K562 (cell line): Measurements from ENCODE around the gene CAMK1D. TPM values are rescaled to one million over a fixed set of nuclear protein-coding genes. Genes with fewer than 3 reads are reported as not detected.

Experiments
- ATAC-seq: fragments of 200-7000 bp; cut with Tn5 transposase; 3 replicates; pipeline ENCODE4 v1.9.1; 2020; ENCODE audit warnings: moderate library complexity
- BruUV-seq: library from RNA; stranded (reverse); fragments of 400-500 nt; replicated peaks from 2 replicates; lab custom pipeline; 2021; lab: Mats Ljungman, UMichigan
- CTCF ChIA-PET: fragments of 300-600 bp; formaldehyde crosslinking; extraction: SDS; loops from one replicate; lab custom pipeline; 2021; ENCODE audit warnings: low intra/inter-chr PET ratio; lab: Yijun Ruan, JAX
- POLR2A ChIA-PET: fragments of 300-600, 350-650 bp; sonication (Branson Sonifier 250); formaldehyde crosslinking; extraction: SDS; loops from one replicate; lab custom pipeline; 2021; ENCODE audit warnings: antibody characterized with exemption, inconsistent platforms; lab: Yijun Ruan, JAX
- DNase-seq, 4 experiments: peaks; one replicate each; pipeline versions ENCODE4 v3.0.0 to v3.0.0-alpha.2; 2011 to 2018; ENCODE audit warnings: low spot score in 3 of 4, mixed read lengths in 3 of 4; ENCODE audit errors: extremely low read depth in 1 of 4
- FAIRE-seq: peaks from 2 replicates; lab custom pipeline; 2011; peaks lifted over from hg19 to GRCh38; lab: Jason Lieb, UNC
- H2AFZ ChIP-seq: 2 replicates; pipeline ENCODE4 v1.6.0; 2011; ENCODE audit warnings: low read depth, low read length, control low read depth, inconsistent platforms
- H3K27ac ChIP-seq: fragments of 200-600 bp; 3 replicates; pipeline ENCODE4 v1.8.0; 2011; ENCODE audit warnings: low read depth, mild to moderate bottlenecking, control low read depth, inconsistent platforms, low read length, moderate library complexity, mixed read lengths; ENCODE audit errors: extremely low read depth
- H3K27me3 ChIP-seq, 2 experiments: fragments of 300-600 bp in 1 of 2; 2 replicates in 1 of 2; 3 replicates in 1 of 2; pipeline versions ENCODE4 v1.6.0 to v1.8.0; 2011; ENCODE audit warnings: inconsistent platforms in 2 of 2, low read length in 2 of 2, mild to moderate bottlenecking in 1 of 2, mixed read lengths in 1 of 2, moderate library complexity in 1 of 2; ENCODE audit not compliant: control insufficient read depth in 2 of 2, insufficient read depth in 2 of 2
- H3K36me3 ChIP-seq: fragments of 300-600 bp; 3 replicates; pipeline ENCODE4 v1.8.0; 2011; ENCODE audit warnings: mild to moderate bottlenecking, low read length, inconsistent platforms; ENCODE audit not compliant: control insufficient read depth, insufficient read depth
- H3K4me1 ChIP-seq, 2 experiments: fragments of 200-600 bp in 1 of 2; replicated peaks in 1 of 2; 2 replicates in 1 of 2; 3 replicates in 1 of 2; pipeline versions ENCODE4 v1.5.1 to v1.8.0; 2011; ENCODE audit warnings: inconsistent platforms in 2 of 2, low read length in 2 of 2, mild to moderate bottlenecking in 1 of 2, mixed read lengths in 1 of 2, moderate library complexity in 1 of 2; ENCODE audit not compliant: control insufficient read depth in 2 of 2, insufficient read depth in 2 of 2
- H3K4me2 ChIP-seq: 2 replicates; pipeline ENCODE4 v1.6.1; 2011; ENCODE audit warnings: low read length, control low read depth, inconsistent platforms, mixed read lengths; ENCODE audit not compliant: insufficient read depth
- H3K4me3 ChIP-seq: fragments of 200-600 bp; sonication (generic), shearing (Covaris generic); 2 replicates; pipeline ENCODE4 v1.5.1; 2016; ENCODE audit warnings: control low read depth, inconsistent platforms
- H3K79me2 ChIP-seq: fragments of 200-600 bp; 3 replicates; pipeline ENCODE4 v1.8.0; 2011; ENCODE audit warnings: low read length, inconsistent platforms; ENCODE audit not compliant: control insufficient read depth, insufficient read depth
- H3K9ac ChIP-seq, 2 experiments: 2 replicates each; pipeline versions ENCODE4 v1.6.0 to v1.6.1; 2011; ENCODE audit warnings: low read depth in 2 of 2, low read length in 2 of 2, control low read depth in 1 of 2, inconsistent platforms in 1 of 2, mild to moderate bottlenecking in 1 of 2, mixed read lengths in 1 of 2; ENCODE audit not compliant: insufficient read depth in 1 of 2
- H3K9me1 ChIP-seq: one replicate; pipeline ENCODE4 v1.6.0; 2011; ENCODE audit warnings: inconsistent platforms, mild to moderate bottlenecking, low read length, moderate library complexity; ENCODE audit not compliant: control insufficient read depth, insufficient read depth
- H3K9me3 ChIP-seq: replicated peaks from 2 replicates; pipeline ENCODE4 v1.5.1; 2011; ENCODE audit warnings: low read depth, low read length, inconsistent platforms; ENCODE audit not compliant: control insufficient read depth, insufficient read depth
- H4K20me1 ChIP-seq: replicated peaks from 2 replicates; pipeline ENCODE4 v1.6.1; 2011; ENCODE audit warnings: low read length, inconsistent platforms, mixed read lengths; ENCODE audit not compliant: control insufficient read depth, insufficient read depth
- E2F3 ChIP-seq: fragments of 250-450 bp; sonication (Bioruptor Pico); IDR thresholded peaks from 2 replicates; pipeline ENCODE4 v1.4.0; 2020; ENCODE audit warnings: mild to moderate bottlenecking
- MXI1 ChIP-seq: IDR thresholded peaks from 2 replicates; pipeline ENCODE4 v1.6.1; 2011; ENCODE audit warnings: low read depth, mild to moderate bottlenecking, improper control_type of control experiment, low read length
- NR3C1 ChIP-seq: sonication (generic); formaldehyde crosslinking; IDR thresholded peaks from 2 replicates; pipeline ENCODE4 v1.8.1; 2022; ENCODE audit warnings: missing genetic modification reagents
- NRF1 ChIP-seq, 2 experiments: fragments of 450-650 bp; IDR thresholded peaks in 1 of 2; conservative IDR thresholded peaks in 1 of 2; 2 replicates each; pipeline ENCODE4 v1.6.1; 2014; ENCODE audit warnings: mild to moderate bottlenecking in 2 of 2
- POLR2B ChIP-seq: fragments of 450-650 bp; IDR thresholded peaks from 2 replicates; pipeline ENCODE4 v1.6.1; 2018; ENCODE audit warnings: low read depth; ENCODE audit not compliant: partially characterized antibody
- ZNF165 ChIP-seq: fragments of 250-450 bp; sonication (Bioruptor Pico); IDR thresholded peaks from 2 replicates; pipeline ENCODE4 v1.4.0; 2020; ENCODE audit warnings: borderline replicate concordance
- ZNF695 ChIP-seq: fragments of 450-650 bp; formaldehyde crosslinking; IDR thresholded peaks from 2 replicates; pipeline ENCODE4 v1.4.0; 2020; ENCODE audit warnings: mild to moderate bottlenecking, moderate library complexity
- ZNF766 ChIP-seq: fragments of 200-800 bp; sonication (Bioruptor generic); conservative IDR thresholded peaks from 2 replicates; pipeline ENCODE4 v1.6.1; 2016; ENCODE audit warnings: missing genetic modification characterization, missing compliant biosample characterization
- WGBS: fragments of 100-300 bp; shearing (Covaris generic); methylation state at CpG from one replicate; pipeline ENCODE4 v1.1.6; 2016; ENCODE audit warnings: low coverage, mixed read lengths; ENCODE audit not compliant: insufficient coverage; ENCODE audit errors: missing lambda C conversion rate; 5-methylcytosine and 5-hydroxymethylcytosine counted together
- in situ Hi-C: fragments of 300-500 bp; cut with MboI; formaldehyde crosslinking; loops from 4 replicates; pipeline ENCODE4 v1.15.0; 2018; ENCODE audit warnings: inconsistent platforms, mixed read lengths
- intact Hi-C: fragments of 100-400 bp; cut with micrococcal nuclease; formaldehyde crosslinking; loops from 2 replicates; pipeline ENCODE4 v1.14.2; 2022
- polyA plus RNA-seq, 8 experiments: library from polyadenylated mRNA; depleted of rRNA in 4 of 8; stranded (reverse) in 5 of 8; unstranded in 3 of 8; fragments of >200 nt; fragmentation: Nextera tagmentation in 2 of 8; fragmentation: Illumina TruSeq in 1 of 8; extraction: Ambion mirVana in 2 of 8; extraction: Trizol in 1 of 8; gene quantifications; 2 replicates each; pipeline versions ENCODE4 v1.2.1 to v1.2.3, GENCODE V29; 2011 to 2014; ENCODE audit warnings: inconsistent platforms in 1 of 8, missing spikeins in 1 of 8
- total RNA-seq, 7 experiments: library from RNA; depleted of rRNA in 6 of 7; stranded (reverse); fragments of >200 nt in 6 of 7; fragmentation: Illumina TruSeq in 2 of 7; extraction: Trizol in 2 of 7; gene quantifications; 2 replicates each; pipeline versions ENCODE4 v1.2.1 to v1.2.3, GENCODE V29; 2011 to 2021; ENCODE audit warnings: low replicate concordance in 1 of 7
- TF ChIP-seq, protein P1 (sequence below): fragments of 250-450 bp; sonication (Bioruptor Pico); IDR thresholded peaks from 2 replicates; pipeline ENCODE4 v1.6.1; 2021; ENCODE audit warnings: mild to moderate bottlenecking
- TF ChIP-seq, protein P2 (sequence below), 2 experiments: fragments of 450-650 bp in 1 of 2; sonication (generic) in 1 of 2; formaldehyde crosslinking in 1 of 2; IDR thresholded peaks; 2 replicates each; pipeline versions ENCODE4 v1.7.1 to v1.9.0; 2016 to 2022; ENCODE audit warnings: inconsistent platforms in 1 of 2, mild to moderate bottlenecking in 1 of 2, missing genetic modification reagents in 1 of 2
- TF ChIP-seq, protein P3 (sequence below), 2 experiments: fragments of 250-450 bp in 1 of 2; fragments of 450-650 bp in 1 of 2; sonication (Bioruptor Pico) in 1 of 2; IDR thresholded peaks; 2 replicates each; pipeline versions ENCODE4 v1.6.1 to v1.8.0; 2016 to 2021; ENCODE audit warnings: mild to moderate bottlenecking in 2 of 2, moderate library complexity in 2 of 2, missing compliant biosample characterization in 1 of 2, missing genetic modification characterization in 1 of 2

CAMK1D gene
- total and polyA plus RNA-seq, 9 of the 15 experiments (the other 6 are each of a cell fraction or from before 2014, with no cell fraction given): 0.12 to 0.24 (median 0.20) TPM; not detected in 5

DNA sequence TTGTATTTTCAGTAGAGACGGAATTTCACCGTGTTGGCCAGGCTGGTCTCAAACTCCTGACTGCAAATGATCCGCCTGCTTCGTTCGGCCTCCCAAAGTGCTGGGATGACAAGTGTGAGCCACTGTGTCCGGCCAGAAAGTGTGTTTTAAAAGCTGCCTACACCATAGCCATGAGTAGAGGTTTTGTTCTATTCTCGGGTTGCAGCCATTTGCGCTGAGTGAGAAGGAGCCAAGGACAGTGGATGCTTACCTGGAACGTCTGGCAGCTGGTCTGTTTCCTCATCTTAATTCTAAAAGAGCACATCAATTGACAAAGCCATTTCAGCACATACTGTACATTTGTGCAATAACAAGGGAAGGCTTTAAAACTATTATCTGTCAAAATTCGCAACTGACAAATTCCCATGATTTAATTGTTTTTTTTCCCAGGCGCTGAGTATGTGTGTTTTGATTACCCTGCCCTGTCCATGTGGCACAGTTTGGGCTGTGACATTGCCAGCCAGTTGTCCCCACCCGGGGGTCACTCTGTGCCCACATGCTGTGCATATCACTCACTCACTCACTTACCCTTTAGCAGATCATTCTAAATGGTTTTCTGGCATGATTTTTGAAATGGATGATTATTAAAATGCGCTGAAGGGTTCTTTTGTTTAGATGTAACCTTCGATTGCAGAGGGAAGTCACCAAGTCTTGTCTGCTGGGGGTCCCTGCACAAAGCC, 400.6 kb downstream of the CAMK1D start:
- under 1% methylated on average over 11 of the region's 14 CpGs for WGBS
- BruUV-seq: no TSS peak
- POLR2A ChIA-PET: interaction anchor here (0.6 kb wide), 1 partner anchor 95 kb away, joined by 3 read pairs; no protein-coding TSS in a partner anchor
- TF ChIP-seq NRF1 (conservative IDR thresholded peaks at IDR 0.05 in 1 of 2, IDR thresholded peaks at IDR 0.05 in 1 of 2) (no peak), NR3C1 (no peak), MXI1 (no peak), ZNF766 (CRISPR knock-in tag) (no peak), ZNF165 (CRISPR knock-in tag) (no peak), E2F3 (CRISPR knock-in tag) (no peak), POLR2B (no peak), ZNF695 (CRISPR knock-in tag) (no peak)
- TF ChIP-seq, protein P1, sequence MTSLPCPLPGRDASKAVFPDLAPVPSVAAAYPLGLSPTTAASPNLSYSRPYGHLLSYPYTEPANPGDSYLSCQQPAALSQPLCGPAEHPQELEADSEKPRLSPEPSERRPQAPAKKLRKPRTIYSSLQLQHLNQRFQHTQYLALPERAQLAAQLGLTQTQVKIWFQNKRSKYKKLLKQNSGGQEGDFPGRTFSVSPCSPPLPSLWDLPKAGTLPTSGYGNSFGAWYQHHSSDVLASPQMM (CRISPR knock-in tag): no peak
- TF ChIP-seq, protein P2, sequence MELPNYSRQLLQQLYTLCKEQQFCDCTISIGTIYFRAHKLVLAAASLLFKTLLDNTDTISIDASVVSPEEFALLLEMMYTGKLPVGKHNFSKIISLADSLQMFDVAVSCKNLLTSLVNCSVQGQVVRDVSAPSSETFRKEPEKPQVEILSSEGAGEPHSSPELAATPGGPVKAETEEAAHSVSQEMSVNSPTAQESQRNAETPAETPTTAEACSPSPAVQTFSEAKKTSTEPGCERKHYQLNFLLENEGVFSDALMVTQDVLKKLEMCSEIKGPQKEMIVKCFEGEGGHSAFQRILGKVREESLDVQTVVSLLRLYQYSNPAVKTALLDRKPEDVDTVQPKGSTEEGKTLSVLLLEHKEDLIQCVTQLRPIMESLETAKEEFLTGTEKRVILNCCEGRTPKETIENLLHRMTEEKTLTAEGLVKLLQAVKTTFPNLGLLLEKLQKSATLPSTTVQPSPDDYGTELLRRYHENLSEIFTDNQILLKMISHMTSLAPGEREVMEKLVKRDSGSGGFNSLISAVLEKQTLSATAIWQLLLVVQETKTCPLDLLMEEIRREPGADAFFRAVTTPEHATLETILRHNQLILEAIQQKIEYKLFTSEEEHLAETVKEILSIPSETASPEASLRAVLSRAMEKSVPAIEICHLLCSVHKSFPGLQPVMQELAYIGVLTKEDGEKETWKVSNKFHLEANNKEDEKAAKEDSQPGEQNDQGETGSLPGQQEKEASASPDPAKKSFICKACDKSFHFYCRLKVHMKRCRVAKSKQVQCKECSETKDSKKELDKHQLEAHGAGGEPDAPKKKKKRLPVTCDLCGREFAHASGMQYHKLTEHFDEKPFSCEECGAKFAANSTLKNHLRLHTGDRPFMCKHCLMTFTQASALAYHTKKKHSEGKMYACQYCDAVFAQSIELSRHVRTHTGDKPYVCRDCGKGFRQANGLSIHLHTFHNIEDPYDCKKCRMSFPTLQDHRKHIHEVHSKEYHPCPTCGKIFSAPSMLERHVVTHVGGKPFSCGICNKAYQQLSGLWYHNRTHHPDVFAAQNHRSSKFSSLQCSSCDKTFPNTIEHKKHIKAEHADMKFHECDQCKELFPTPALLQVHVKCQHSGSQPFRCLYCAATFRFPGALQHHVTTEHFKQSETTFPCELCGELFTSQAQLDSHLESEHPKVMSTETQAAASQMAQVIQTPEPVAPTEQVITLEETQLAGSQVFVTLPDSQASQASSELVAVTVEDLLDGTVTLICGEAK (IDR thresholded peaks at IDR 0.05): no peak
- TF ChIP-seq, protein P2 (CRISPR knock-in tag; IDR thresholded peaks at IDR 0.05): no peak
- TF ChIP-seq, protein P3, sequence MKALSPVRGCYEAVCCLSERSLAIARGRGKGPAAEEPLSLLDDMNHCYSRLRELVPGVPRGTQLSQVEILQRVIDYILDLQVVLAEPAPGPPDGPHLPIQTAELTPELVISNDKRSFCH (CRISPR knock-in tag; IDR thresholded peaks at IDR 0.05): no peak
- TF ChIP-seq, protein P3 (tag; IDR thresholded peaks at IDR 0.05): no peak

More for the DNA sequence above, 400.6 kb downstream of the CAMK1D start:
- Histone ChIP-seq H3K9ac (no peak overlapping the region), H3K27me3 (peaks cover 5 to 37% of the 10 kb centered on the region in 2 experiments; a peak in 4 of 5 replicates), H2AFZ (no peak overlapping the region), H3K27ac (no peak overlapping the region), H3K4me1 (no peaks in the 10 kb centered on the region), H3K79me2 (no peaks in the 10 kb centered on the region), H4K20me1 (no peaks in the 10 kb centered on the region), H3K36me3 (no peaks in the 10 kb centered on the region), H3K4me2 (no peak overlapping the region), H3K9me1 (no peaks in the 10 kb centered on the region), H3K9me3 (no peaks in the 10 kb centered on the region), H3K4me3 (no peak overlapping the region)
- no peak for DNase-seq
- in situ Hi-C loops (no loop called here), intact Hi-C loops (no loop called here)
- FAIRE-seq: no peak
- ATAC-seq: no peak
- CTCF ChIA-PET: no interaction called here
